ENCODE results near the gene ZNF444. TPM values are rescaled to one million over a fixed set of nuclear protein-coding genes. Genes with fewer than 3 reads are reported as not detected.

ZNF444 gene
- total RNA-seq, 1 donor from 2014 or later = 33.1 TPM

- H3K9me3 Mint-ChIP-seq (ENCODE audit: low read depth) = no peaks in the 10 kb centered on the region
- H3K4me3 Mint-ChIP-seq (ENCODE audit: unreplicated experiment) = no peak overlapping the region
- H3K36me3 Mint-ChIP-seq (ENCODE audit: low read depth) = peaks cover 18% of the 10 kb centered on the region
- H3K4me1 Mint-ChIP-seq (ENCODE audit: low read depth) = peaks cover 9% of the 10 kb centered on the region
- no peak for DNase-seq (ENCODE audit: low spot score)
- no peaks in the 10 kb centered on the region for H3K27me3 Mint-ChIP-seq (ENCODE audit: low read depth)
- no peak for TF ChIP-seq CTCF (IDR thresholded peaks at IDR 0.05)
- no peak overlapping the region for H3K27ac Mint-ChIP-seq (ENCODE audit: unreplicated experiment)
These were observed 15.7 kb downstream of the ZNF444 start for GRCh38 chr19:56156768-56157167.

DNA sequence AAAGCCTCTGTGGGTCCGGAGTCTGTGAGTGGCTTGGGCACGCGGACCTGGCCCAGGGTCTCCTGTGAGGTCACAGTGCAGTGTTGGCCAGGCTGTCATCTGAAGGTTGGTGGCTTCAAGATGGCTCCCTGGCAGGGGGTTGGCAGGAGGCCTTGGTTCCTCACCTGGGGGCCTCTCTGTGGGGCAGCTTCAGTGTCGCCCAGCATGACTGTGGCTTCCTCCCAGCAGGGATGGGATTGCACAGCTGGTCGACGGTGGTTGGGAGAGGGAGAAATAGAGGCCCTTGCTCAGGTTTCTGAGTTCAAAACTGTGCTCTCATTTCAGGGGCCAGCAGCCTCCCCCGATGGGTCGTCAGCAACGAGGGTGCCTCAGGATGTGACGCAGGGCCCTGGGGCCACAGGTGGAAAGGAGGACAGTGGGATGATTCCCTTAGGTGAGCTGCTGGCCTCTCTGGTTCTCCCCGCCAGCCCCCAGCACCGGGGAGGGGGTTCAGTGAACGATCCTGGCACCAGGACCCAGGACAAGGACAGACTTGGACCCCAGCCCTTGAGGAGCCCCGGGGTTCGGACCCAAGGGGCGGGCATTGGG, 17.2 kb downstream of the ZNF444 start:
- Mint-ChIP-seq H3K4me1 (ENCODE audit: low read depth) (peaks cover 5% of the 10 kb centered on the region), H3K4me3 (ENCODE audit: unreplicated experiment) (no peak overlapping the region), H3K36me3 (ENCODE audit: low read depth) (peaks cover 18% of the 10 kb centered on the region), H3K27me3 (ENCODE audit: low read depth) (no peaks in the 10 kb centered on the region), H3K27ac (ENCODE audit: unreplicated experiment) (no peak overlapping the region), H3K9me3 (ENCODE audit: low read depth) (no peaks in the 10 kb centered on the region)
- TF ChIP-seq CTCF (IDR thresholded peaks at IDR 0.05) = no peak
- no peak for DNase-seq (ENCODE audit: low spot score)

DNA sequence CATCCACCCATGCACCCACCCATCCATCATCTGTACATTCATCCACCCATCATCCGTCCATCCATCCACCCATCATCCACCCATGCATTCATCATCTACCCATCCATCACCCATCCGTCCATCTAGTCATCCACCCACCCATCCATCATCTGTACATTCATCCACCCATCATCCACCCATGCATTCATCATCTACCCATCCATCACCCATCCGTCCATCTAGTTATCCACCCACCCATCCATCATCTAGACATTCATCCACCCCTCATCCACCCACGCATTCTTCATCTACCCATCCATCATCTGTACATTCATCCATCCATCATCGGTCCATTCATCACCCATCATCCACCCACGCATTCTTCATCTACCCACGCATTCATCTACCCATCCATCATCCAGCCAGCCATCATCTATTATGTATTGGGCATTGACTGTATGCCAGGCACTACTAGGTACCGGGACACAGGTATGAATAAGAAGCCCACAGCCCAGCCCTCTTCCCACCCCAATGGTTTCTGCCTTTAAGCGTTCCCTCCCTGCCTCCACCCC, 18.0 kb downstream of the ZNF444 start:
- peaks cover 18% of the 10 kb centered on the region for H3K36me3 Mint-ChIP-seq (ENCODE audit: low read depth)
- H3K27me3 Mint-ChIP-seq (ENCODE audit: low read depth) = no peaks in the 10 kb centered on the region
- H3K27ac Mint-ChIP-seq (ENCODE audit: unreplicated experiment) = no peak overlapping the region
- H3K9me3 Mint-ChIP-seq (ENCODE audit: low read depth) = no peaks in the 10 kb centered on the region
- H3K4me3 Mint-ChIP-seq (ENCODE audit: unreplicated experiment) = no peak overlapping the region
- peaks cover 5% of the 10 kb centered on the region for H3K4me1 Mint-ChIP-seq (ENCODE audit: low read depth)
- DNase-seq (ENCODE audit: low spot score) = no peak
- TF ChIP-seq CTCF (IDR thresholded peaks at IDR 0.05) = no peak

DNA sequence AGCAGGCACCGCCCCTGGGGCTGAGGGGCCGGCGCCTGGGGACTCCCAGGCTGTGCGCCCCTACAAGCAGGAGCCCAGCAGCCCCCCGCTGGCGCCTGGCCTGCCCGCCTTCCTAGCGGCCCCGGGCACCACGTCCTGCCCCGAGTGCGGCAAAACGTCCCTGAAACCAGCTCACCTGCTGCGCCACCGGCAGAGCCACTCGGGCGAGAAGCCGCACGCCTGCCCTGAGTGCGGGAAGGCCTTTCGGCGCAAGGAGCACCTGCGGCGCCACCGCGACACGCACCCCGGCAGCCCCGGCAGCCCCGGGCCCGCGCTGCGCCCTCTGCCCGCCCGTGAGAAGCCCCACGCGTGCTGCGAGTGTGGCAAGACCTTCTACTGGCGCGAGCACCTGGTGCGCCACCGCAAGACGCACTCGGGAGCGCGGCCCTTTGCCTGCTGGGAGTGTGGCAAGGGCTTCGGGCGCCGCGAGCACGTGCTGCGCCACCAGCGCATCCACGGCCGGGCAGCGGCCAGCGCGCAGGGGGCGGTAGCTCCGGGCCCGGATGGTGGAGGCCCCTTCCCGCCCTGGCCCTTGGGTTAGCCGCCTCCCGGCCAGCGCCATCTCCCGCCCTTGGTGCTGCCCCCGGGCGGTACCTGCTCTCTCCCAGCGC, 18.7 kb downstream of the ZNF444 start:
- Mint-ChIP-seq H3K27me3 (ENCODE audit: low read depth) (no peaks in the 10 kb centered on the region), H3K36me3 (ENCODE audit: low read depth) (peaks cover 18% of the 10 kb centered on the region), H3K27ac (ENCODE audit: unreplicated experiment) (no peak overlapping the region), H3K4me1 (ENCODE audit: low read depth) (peaks cover 5% of the 10 kb centered on the region), H3K9me3 (ENCODE audit: low read depth) (no peaks in the 10 kb centered on the region), H3K4me3 (ENCODE audit: unreplicated experiment) (no peak overlapping the region)
- no peak for TF ChIP-seq CTCF (IDR thresholded peaks at IDR 0.05)
- no peak for DNase-seq (ENCODE audit: low spot score)

- Mint-ChIP-seq H3K4me1 (ENCODE audit: low read depth) (peaks cover 5% of the 10 kb centered on the region), H3K9me3 (ENCODE audit: low read depth) (peaks cover 3% of the 10 kb centered on the region), H3K4me3 (ENCODE audit: unreplicated experiment) (no peak overlapping the region), H3K27ac (ENCODE audit: unreplicated experiment) (no peak overlapping the region), H3K27me3 (ENCODE audit: low read depth) (no peaks in the 10 kb centered on the region), H3K36me3 (ENCODE audit: low read depth) (peaks cover 13% of the 10 kb centered on the region)
- TF ChIP-seq CTCF (IDR thresholded peaks at IDR 0.05) = no peak
- DNase-seq (ENCODE audit: low spot score) = no peak
These were observed 20.4 kb downstream of the ZNF444 start for GRCh38 chr19:56161534-56161933.

All from chondrocyte (in vitro differentiated cells).